HG03060 (cell line): ENCODE measurements around the gene TMEM154.

Experiments used
- ATAC-seq: cut with Tn5 transposase; IDR thresholded peaks from one replicate; pipeline ENCODE4 v1.9.1; 2021; ENCODE audit warnings: low read depth, moderate number of reproducible peaks; ENCODE audit not compliant: unreplicated experiment

Gene TMEM154, protein sequence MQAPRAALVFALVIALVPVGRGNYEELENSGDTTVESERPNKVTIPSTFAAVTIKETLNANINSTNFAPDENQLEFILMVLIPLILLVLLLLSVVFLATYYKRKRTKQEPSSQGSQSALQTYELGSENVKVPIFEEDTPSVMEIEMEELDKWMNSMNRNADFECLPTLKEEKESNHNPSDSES

DNA sequence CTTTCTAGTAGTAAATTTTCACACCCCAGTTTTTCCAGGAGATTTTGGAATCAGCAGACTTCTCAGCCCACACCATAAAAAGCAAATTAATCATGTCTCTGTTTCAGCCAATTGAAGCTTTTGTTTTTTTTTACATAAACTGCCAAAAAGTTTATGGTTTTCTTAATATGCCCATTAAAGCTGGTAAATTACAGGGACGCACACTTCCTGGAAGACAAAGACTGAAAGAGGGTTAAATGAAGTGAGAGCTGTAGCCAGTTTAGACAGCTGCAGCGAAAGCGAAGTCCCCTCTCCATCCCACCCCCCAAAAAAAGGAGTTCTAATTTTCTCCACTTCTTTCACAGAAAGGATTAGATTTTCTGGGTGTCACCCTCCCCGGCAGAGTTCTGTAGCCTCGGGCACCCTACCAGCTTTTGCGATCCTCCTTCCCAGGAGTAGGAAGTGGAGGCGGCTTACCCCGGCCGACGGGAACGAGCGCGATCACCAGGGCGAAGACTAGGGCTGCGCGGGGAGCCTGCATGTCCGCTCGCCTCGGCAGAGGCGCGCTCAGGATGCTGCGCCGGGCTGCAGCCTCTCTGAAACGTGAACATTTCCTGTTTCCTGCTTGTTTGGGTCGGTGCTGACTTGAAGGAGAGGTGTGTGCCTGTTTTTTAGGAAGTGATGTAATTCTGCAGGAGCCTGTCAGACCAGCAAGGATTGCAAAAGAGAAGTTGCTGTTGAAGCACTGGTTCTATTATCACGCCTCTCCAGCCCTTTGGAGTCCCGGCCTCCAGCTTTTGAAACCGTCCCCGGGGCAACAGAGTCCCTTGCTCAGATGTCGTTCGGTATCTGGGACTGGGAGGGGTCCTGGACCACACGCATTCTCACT, at the start of gene TMEM154:
Gene TMEM154, minus strand, starts transcription at position 584 of the 868 bp plus-strand sequence. Its CDS starts 64 bp downstream, at position 520.
- ATAC-seq: peak; percentile 44

DNA sequence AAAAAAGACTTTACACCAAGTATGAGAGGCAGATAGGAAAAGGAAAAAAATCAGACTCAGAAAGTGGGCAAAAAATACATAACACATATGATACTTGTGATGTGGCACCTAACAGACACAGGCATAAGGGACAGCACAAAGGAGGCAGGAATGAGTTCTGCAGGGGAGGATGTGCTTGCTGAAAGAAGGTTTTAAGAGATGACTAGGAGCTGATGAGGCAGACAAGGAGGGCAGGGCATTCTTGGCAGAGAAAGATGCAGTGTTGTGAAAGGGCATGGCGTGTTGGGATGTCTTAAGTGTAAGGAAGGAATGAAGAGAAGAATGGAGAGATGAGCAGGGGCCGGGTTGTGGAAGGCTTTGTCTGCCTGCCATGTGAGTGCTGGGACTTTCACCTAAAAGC, 49.7 kb upstream of the TMEM154 start:
- ATAC-seq: no peak

DNA sequence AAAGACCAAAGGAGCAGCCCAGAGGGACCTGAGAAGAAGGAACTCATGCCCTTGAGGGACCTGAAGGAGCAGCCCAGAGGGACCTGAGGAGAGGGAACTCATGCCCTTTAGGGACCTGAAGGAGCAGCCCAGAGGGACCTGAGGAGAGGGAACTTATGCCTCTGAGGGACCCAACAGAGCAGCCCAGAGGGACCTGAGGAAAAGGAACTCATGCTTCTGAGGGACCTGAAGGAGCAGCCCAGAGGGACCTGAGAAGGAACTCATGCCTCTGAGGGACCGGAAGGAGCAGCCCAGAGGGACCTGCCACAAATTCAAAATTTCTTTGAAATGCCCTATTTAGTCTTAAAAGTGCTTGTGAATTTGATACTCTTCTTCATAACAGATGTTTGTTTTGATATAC, 48.5 kb upstream of the TMEM154 start:
- no peak for ATAC-seq

DNA sequence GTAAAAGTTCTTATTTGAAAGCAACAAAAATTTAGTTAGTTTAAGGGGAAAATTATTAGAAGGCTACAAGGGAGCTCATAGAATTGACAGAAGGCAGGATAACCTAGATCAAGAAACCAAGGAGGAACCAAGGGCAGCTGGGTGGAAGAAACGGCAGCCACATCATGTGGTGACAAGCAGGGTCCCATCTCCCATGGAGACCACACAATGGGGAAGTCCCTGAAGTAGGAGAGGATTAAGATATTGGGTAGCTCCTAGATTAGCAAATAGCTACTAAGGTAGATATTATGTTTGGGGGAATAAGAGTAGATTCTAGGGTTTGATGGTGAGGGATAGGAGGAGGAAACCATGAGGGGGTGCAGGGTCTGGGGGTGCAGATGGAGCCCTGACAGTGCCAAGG, 48.0 kb upstream of the TMEM154 start:
- no peak for ATAC-seq

DNA sequence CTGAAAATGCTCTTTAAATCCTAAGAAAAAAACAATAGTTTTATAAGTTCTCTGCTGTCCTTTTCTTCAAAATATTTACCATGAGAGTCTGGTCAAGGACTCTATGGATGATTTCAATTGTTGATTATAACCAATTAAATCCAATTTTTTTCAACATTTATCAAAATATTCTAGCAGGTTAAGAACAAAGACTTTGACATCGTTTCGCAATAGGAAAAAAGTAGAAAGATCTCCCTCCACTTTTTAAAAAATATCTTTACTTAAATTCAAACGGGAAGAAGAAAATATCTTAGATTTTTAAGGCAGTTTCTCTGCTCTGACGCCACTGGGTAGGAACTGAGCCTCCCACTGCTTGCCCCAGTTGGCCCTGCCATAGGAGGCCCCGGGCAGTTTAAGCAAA, 44.7 kb upstream of the TMEM154 start:
- no peak for ATAC-seq

DNA sequence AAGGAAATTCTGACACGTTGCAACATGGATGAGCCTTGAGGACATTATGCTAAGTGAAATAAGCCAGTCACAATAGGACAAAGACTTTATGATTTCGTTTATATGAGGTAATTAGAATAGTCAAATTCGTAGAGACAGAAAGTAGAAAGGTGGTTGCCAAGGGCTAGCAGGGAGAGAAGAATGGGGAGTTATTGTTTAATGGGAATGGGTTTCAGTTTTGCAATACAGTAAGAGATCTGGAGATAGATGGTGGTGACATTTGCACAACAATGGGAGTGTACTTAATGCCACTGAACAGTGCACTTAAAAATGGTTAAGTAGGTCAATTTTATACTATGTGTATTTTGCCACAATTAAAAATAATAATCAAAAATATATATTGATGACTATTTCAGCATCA, 43.4 kb upstream of the TMEM154 start:
- ATAC-seq: no peak

DNA sequence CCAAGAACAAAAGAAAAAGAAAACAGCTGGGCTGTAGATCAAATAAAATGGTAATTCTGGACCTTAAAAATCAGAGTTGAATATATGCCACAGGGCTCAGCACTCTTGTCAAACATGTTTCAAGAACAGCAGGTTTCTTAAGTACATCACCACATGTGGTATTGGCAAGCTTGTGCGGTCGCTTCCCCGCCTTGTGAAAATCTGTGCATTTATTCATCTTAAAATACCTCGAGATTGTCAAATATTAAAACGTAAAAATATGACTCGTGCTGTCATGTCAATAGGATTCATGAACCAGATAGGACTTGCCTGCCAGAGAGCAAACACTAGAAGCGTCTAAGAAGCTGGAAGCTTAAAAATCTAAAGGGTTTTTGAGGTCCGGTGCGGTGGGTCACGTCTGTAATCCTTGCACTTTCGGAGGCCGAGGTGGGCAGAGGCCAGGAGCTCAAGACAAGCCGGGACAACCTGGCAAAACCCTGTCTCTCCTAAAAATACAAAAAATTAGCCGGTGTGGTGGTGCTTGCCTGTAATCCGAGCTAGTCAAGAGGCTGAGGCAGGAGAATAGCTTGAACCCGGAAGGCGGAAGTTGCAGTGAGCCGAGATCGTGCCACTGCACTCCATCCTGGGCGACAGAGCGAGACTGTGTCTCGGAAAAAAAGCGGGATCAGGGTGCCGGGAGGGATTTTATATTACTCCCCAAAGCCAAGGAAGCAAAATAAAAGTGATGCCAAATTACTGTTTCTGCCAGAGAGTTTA, 40.2 kb upstream of the TMEM154 start:
- no peak for ATAC-seq

DNA sequence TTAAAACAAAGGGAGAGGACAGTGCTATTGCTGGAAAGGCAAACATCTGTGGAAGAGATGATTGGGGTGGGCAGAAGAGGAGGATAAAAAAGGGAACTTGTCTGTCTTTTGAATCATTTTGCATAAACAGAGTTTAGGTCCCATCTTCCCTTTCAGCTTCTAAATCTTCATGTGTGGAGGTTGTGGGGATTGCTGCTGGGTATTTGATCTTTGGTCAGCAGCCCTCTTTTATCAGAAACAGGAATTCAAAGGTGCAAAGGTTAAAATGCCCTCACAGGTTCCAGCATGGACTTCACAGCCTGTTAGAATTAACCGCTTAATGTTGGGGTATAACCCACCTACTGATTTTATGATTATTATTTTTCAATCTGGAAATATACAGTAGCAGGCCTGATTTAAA, 39.5 kb upstream of the TMEM154 start:
- no peak for ATAC-seq

DNA sequence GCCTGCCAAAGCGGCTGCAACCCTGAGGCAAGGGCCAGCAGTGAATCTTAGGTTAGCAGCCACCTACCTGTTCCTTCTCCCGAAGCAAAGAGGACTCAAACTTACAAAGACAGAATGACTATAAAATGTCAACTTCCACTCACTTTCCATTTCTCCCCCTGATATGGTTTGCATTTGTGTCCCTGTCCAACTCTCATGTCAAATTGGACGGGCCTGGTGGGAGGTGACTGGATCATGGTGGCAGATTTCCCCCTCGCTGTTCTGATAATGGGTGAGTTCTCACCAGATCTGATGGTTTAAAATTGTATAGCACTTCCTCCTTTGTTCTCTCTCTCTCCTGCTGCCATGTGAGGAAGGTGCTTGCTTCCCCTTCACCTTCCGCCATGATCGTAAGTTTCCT, 35.3 kb upstream of the TMEM154 start:
- no peak for ATAC-seq

DNA sequence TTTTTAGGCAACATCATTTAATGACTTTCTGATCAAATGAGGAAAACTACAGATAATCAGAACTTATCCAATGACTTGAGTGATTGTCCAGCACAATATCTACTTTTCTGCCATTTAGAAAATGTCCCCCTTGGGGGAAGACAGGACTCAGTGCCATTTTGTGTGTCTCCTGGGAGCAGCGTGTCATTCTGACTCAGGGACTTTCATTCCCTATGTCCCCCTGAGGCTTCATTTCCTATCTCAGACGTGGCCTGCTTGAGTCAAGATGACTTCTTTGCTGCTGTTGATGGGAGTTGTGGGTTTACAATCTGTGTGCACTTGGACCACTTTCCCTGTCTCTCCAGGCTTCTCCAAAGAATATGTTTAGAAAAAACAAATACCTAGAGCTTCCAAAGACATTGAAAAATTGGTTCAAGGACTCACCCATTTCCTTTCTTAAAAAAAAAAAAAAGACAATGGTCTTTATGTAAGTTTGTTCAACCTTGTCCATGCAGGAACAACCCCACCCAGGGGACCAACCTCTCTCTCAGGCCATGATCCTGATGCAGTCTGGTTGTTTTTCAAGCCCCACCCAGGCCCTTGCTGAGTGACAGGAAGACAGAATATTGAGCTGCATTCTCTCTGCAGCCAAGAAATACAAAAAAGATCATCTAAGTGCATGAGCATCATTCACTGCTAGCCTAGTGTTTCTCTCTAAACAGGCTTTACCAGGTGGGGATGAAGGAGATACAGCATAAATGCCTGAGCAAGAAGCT, 34.3 kb upstream of the TMEM154 start:
- no peak for ATAC-seq

DNA sequence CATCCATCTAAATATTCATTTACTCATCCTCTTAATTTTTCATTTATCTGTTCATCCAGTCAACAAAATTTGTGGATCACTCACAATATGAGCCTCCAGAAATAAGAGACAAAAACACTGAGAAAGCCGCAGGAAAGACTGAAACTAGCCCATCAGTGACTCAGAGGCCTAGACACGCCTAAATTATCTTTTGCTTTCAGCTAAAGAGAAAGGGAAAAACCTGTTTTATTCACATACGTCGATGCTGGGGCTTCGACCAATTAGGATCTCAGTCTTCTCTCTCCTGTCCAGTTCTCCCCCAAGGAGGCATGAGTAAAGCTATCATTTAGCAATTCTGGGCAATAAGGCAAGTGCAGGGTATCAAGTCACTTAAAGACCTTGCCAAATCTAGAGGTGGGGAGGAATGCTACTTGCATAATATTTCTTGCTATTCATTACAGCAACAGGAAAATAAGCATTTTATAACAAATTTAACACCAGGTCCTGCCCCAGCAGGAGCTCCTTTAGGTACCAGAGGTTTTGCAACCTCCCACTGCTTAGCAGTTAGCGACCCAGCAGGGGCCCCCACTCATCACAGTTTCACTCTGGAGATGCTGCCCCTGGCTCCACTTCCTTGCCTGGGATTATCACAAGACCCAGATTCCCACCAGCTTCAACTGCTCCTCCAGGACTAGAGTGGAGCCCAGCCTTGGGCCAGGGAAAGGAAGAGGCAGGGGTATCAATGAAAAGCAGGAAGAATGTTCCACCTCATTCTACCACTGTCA, 30.1 kb upstream of the TMEM154 start:
- no peak for ATAC-seq

DNA sequence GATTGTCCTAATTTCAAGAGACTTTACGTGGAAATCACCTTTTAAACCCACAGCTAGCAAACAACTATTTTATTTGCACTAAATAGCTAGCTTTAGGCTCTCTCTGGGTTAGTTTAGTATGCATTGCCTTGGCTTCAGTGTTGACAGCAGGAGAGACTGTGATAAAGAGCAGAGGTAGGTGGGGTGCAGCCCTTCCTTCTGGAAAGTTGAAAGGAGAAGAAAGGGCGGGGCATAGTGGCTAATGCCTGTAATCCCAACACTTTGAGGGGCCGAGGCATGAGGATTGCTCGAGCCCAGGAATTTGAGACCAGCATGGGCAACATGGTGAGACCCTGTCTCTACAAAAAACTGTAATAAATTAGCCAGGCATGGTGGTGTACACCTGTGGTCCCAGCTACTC, 29.0 kb upstream of the TMEM154 start:
- no peak for ATAC-seq

DNA sequence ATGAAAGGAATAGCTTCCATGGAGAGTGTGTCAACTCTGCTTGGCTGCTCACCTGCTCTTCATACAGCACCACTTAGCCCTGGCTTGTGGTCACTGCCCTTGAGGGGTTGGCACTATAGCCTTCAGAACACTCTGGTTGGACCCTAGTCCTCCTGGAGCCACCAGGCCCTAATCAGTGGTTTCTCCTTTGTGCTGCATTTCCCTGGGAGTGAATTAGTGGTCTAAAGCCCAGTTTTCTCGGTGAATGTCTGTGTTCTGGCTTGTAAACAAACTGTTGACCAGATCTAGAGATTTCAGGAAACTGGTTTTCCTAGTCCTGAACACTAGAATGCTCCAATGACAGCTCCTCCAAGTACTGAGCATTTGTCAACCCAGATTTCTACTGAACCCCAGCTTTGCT, 28.6 kb upstream of the TMEM154 start:
- no peak for ATAC-seq

DNA sequence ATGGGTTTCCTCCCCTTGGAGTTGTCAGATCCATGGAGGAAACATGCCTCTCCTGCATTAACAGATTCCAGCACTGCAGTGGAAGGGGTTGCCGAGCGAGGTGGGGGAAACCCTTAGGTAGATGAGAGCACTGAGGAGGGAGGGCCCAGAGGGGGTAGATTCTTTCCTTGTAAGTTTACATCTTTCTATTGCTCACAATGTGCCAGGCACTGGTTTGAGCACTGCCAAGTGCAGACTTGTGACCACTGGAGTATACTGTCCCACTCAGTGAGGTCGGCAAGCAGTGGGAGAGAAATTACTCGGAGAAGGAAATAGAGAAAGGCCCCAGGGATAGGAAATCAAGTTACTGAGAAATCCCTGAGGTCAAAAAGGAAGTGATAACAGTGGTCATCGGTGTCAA, 27.8 kb upstream of the TMEM154 start:
- ATAC-seq: no peak

DNA sequence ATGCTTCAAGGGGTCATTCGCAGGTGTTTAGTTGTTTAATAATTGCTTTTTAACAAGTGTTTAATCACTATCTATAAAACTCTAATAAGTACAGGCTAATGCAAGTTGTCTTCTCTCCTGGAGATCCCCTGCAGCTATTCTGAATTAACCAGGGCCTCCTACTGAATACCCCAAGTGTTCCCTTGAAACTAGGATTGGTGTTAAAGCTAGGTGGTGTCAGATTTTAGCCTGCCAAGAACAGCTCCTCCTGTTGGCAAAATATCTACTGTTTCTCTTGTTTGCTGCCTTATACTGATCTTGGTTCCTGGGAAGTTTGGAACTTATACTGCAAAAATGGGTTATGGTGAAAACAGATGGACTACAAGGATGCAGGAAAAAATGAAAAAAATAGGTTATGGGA, 26.1 kb upstream of the TMEM154 start:
- no peak for ATAC-seq

DNA sequence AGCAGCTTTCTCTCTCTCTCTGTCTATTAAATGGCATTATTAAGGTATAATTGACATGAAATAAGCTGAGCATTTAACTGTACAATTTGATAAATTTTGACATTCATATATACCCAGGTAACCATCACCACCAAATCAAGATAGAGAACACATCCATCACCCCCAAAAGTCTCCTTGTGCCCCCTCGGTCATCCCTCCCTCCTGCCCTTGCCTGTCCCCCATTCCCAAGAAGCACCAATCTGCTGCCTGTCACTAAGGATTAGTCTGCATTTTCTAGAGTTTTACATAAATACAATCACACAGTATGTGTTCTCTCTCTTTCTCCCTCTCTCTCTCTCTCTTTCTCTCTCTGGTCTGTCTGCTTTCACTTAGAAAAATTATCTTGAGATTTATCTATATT, 25.0 kb upstream of the TMEM154 start:
- no peak for ATAC-seq

DNA sequence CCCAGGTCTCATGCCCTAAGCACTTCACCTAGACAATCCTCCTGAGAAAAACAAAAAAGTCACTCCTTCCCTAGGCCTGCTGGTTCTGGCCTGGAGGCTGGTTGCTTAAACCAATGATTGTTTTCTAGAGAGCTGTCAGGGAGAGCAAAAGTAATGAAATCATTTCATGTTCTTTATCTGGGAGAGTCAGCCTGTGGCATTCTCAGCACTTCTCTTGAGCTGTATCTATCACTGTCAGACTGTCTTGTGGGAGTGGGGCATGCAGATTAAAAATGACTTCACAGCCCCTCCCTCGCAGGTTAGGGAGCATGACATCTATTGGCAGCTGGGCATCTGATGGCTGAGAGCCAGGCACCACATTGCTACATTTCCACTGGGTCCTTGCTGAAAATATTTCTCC, 20.4 kb upstream of the TMEM154 start:
- no peak for ATAC-seq

DNA sequence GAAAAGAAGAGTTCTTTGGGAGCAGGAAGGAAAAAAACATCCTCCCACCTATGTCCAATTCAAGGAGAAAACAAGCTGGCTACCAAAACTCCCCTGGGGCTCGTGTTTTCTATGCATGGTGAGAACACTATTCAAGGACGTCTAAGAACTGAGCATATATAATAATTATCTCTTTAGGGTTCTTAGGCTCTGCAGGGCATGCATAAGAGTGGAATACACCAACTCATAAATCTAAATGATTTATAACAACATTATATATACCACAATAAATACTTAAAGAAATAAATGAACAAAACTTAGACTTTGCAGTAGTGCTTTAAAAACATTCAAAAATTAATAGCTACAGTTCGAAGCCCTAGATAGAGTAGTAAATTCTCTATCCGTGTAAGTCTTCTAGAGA, 19.5 kb upstream of the TMEM154 start:
- ATAC-seq: no peak

DNA sequence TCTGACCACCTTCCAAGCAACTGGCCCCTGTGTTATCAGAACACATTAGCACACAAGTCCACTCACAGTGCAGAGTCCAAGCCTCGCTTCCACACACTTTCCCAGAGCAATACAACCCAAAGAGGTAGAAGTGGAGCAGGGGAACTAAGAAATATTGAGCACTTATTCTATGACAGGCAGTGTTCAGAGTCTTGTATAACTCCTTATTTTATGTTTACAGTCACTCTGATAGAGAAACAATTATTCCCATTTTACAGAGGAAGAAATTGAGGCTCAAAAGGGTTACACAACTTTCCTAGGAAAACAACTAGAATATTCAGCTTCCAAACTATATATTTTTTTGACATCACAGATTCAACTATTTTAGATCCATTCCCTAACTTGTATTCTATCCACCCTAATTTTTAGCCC, 18.3 kb upstream of the TMEM154 start:
- no peak for ATAC-seq
